ENCODE data around the gene EML1.

DNA sequence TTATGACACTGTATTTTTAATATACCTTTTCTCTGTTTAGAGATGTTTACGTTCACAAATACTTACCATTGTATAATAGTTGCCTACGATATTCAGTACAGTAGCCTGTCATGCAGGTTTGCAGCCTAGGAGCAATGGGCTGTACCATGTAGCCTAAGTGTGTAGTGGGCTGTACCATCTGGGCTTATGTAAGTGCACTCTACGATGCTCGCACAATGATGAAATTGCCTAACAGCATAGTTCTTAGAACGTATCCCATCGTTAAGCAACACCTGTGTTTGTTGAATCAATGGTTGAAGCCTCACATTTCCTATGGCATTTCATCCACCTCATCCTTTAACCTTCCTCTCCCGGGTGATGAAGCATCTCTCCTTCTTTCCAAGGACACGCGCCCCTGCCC lies 12.5 kb upstream of the EML1 start:
- TF ChIP-seq, protein P1, sequence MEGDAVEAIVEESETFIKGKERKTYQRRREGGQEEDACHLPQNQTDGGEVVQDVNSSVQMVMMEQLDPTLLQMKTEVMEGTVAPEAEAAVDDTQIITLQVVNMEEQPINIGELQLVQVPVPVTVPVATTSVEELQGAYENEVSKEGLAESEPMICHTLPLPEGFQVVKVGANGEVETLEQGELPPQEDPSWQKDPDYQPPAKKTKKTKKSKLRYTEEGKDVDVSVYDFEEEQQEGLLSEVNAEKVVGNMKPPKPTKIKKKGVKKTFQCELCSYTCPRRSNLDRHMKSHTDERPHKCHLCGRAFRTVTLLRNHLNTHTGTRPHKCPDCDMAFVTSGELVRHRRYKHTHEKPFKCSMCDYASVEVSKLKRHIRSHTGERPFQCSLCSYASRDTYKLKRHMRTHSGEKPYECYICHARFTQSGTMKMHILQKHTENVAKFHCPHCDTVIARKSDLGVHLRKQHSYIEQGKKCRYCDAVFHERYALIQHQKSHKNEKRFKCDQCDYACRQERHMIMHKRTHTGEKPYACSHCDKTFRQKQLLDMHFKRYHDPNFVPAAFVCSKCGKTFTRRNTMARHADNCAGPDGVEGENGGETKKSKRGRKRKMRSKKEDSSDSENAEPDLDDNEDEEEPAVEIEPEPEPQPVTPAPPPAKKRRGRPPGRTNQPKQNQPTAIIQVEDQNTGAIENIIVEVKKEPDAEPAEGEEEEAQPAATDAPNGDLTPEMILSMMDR (conservative IDR thresholded peaks at IDR 0.05 in 1 of 2, IDR thresholded peaks at IDR 0.05 in 1 of 2; ENCODE audit: extremely low read depth in 1 of 2, insufficient read depth in 1 of 2, low read depth in 1 of 2, low read length in 2 of 2), result no peak
- no peak for TF ChIP-seq EZH2 (IDR thresholded peaks at IDR 0.05; ENCODE audit: borderline replicate concordance, low read length)
